HG03571 (cell line): Measurements from ENCODE around the gene MYO1C.
"Not testable (repeated sequence)": the region's sequence is repeated elsewhere in the genome, so short reads cannot be mapped to it uniquely, and the experiment has no call there.

Experiments
- ATAC-seq: cut with Tn5 transposase; IDR thresholded peaks from one replicate; pipeline ENCODE4 v1.9.1; 2021; ENCODE audit not compliant: unreplicated experiment

MYO1C gene

GRCh38 chr17:1434150-1434549 is 58.3 kb downstream of the MYO1C start:
- no peak for ATAC-seq

GRCh38 chr17:1431631-1432104 is 60.8 kb downstream of the MYO1C start:
- ATAC-seq = no peak

- no peak for ATAC-seq
Observed at GRCh38 chr17:1423456-1424135, 68.9 kb downstream of the MYO1C start.

- ATAC-seq = no peak
Observed at GRCh38 chr17:1422885-1423284, 69.6 kb downstream of the MYO1C start.

GRCh38 chr17:1421470-1421869 is 71.0 kb downstream of the MYO1C start:
- ATAC-seq = no peak

- no peak for ATAC-seq
Observed at GRCh38 chr17:1420981-1421380, 71.5 kb downstream of the MYO1C start.

GRCh38 chr17:1420163-1420562 is 72.3 kb downstream of the MYO1C start:
- no peak for ATAC-seq

- ATAC-seq = not testable (repeated sequence)
Observed at GRCh38 chr17:1418476-1418875, 74.0 kb downstream of the MYO1C start.

- no peak for ATAC-seq
Observed at GRCh38 chr17:1416414-1416813, 76.1 kb downstream of the MYO1C start.

GRCh38 chr17:1414634-1415033 is 77.9 kb downstream of the MYO1C start:
- ATAC-seq = no peak
